ENCODE data around the gene GRIP2.

- no peak for TF ChIP-seq CTCF (IDR thresholded peaks at IDR 0.05; ENCODE audit: poor library complexity, severe bottlenecking)
- TF ChIP-seq EP300 (conservative IDR thresholded peaks at IDR 0.05; ENCODE audit: poor library complexity, severe bottlenecking) = no peak
These were observed 32.8 kb downstream of the GRIP2 start for GRCh38 chr3:14507305-14507741.
